B cell (primary cell): ENCODE measurements around the gene OIT3. TPM values are rescaled to one million over a fixed set of nuclear protein-coding genes. Genes with fewer than 3 reads are reported as not detected.

Source experiments
- ATAC-seq: fragments of 200-7000 bp; cut with Tn5 transposase; one replicate; pipeline ENCODE4 v1.10.0; 2021; ENCODE audit warnings: low read depth, mild to moderate bottlenecking, moderate number of reproducible peaks, moderate library complexity
- CTCF ChIA-PET: fragments of 350-600 bp; sonication (Branson Sonifier 250); formaldehyde crosslinking; loops from one replicate; lab custom pipeline; 2021; ENCODE audit warnings: antibody characterized with exemption, inconsistent platforms; lab: Charles Lee
- POLR2A ChIA-PET: fragments of 350-600 bp; sonication (Branson Sonifier 250); formaldehyde crosslinking; loops from one replicate; lab custom pipeline; 2021; ENCODE audit warnings: antibody characterized with exemption; lab: Charles Lee
- DNase-seq: peaks from one replicate; pipeline ENCODE4 v3.0.0; 2013
- H2AFZ ChIP-seq: 2 replicates; pipeline ENCODE4 v1.6.1; 2012; ENCODE audit warnings: mild to moderate bottlenecking, low read depth, low read length; ENCODE audit not compliant: insufficient read depth, poor library complexity, severe bottlenecking
- H3K27ac ChIP-seq, 2 donors: 1 replicate in 1 of 2; 2 replicates in 1 of 2; pipeline ENCODE4 v1.5.1; 2012 to 2013; ENCODE audit warnings: low read length in 2 of 2, mild to moderate bottlenecking in 2 of 2, moderate library complexity in 1 of 2
- H3K27me3 ChIP-seq, 4 experiments: fragments of 200-600 bp in 1 of 4; sonication (generic) in 1 of 4; replicated peaks in 1 of 4; 1 replicate in 2 of 4; 2 replicates in 2 of 4; pipeline versions ENCODE4 v1.6.1 to v1.7.0; 2013 to 2016; ENCODE audit warnings: low read length in 3 of 4, mild to moderate bottlenecking in 2 of 4, mixed read lengths in 1 of 4, moderate library complexity in 1 of 4; ENCODE audit not compliant: insufficient read depth in 4 of 4, control insufficient read depth in 3 of 4; ENCODE audit errors: control extremely low read depth in 1 of 4
- H3K36me3 ChIP-seq, 2 experiments: replicated peaks in 1 of 2; 1 replicate in 1 of 2; 2 replicates in 1 of 2; pipeline versions ENCODE4 v1.6.1 to v1.7.1; 2013; ENCODE audit warnings: low read length in 1 of 2; ENCODE audit not compliant: insufficient read depth in 2 of 2, control insufficient read depth in 1 of 2; ENCODE audit errors: control extremely low read depth in 1 of 2, extremely low read depth in 1 of 2
- H3K4me1 ChIP-seq, 2 donors: fragments of 200-600 bp in 1 of 2; sonication (generic) in 1 of 2; 1 replicate in 1 of 2; 2 replicates in 1 of 2; pipeline versions ENCODE4 v1.5.1 to v1.6.1; 2013 to 2017; ENCODE audit warnings: low read length in 2 of 2; ENCODE audit not compliant: control insufficient read depth in 2 of 2, insufficient read depth in 2 of 2
- H3K4me2 ChIP-seq: replicated peaks from 2 replicates; pipeline ENCODE3; 2012; ENCODE audit warnings: mild to moderate bottlenecking, low read depth, low read length; ENCODE audit not compliant: poor library complexity, severe bottlenecking
- H3K4me3 ChIP-seq, 5 experiments: fragments of 200-600 bp in 1 of 5; sonication (generic) in 1 of 5; 1 replicate in 3 of 5; 2 replicates in 2 of 5; pipeline versions ENCODE4 v1.5.1 to v1.7.0; 2011 to 2016; ENCODE audit warnings: low read length in 4 of 5, mild to moderate bottlenecking in 4 of 5, low read depth in 2 of 5, control low read depth in 1 of 5, moderate library complexity in 1 of 5; ENCODE audit not compliant: insufficient read depth in 1 of 5; ENCODE audit errors: control extremely low read depth in 1 of 5, extremely low read depth in 1 of 5
- H3K79me2 ChIP-seq: fragments of 200-600 bp; sonication (generic); one replicate; pipeline ENCODE4 v1.6.0; 2016; ENCODE audit warnings: low read length; ENCODE audit not compliant: control insufficient read depth, insufficient read depth
- H3K9ac ChIP-seq: fragments of 200-600 bp; sonication (generic); 2 replicates; pipeline ENCODE4 v1.6.1; 2017; ENCODE audit warnings: mild to moderate bottlenecking, low read length, moderate library complexity
- H3K9me3 ChIP-seq, 3 donors: one replicate each; pipeline versions ENCODE4 v1.6.1 to v1.7.1; 2013; ENCODE audit warnings: low read length in 2 of 3; ENCODE audit not compliant: control insufficient read depth in 2 of 3, insufficient read depth in 1 of 3; ENCODE audit errors: control extremely low read depth in 1 of 3
- H4K20me1 ChIP-seq: 2 replicates; pipeline ENCODE4 v1.6.0; 2012; ENCODE audit warnings: mild to moderate bottlenecking, low read length; ENCODE audit not compliant: insufficient read depth, control insufficient read depth, poor library complexity, severe bottlenecking
- H3K27ac Mint-ChIP-seq: one replicate; pipeline ENCODE4 v1.8.0; 2021; ENCODE audit warnings: mixed read lengths
- H3K27me3 Mint-ChIP-seq: one replicate; pipeline ENCODE4 v1.8.0; 2021; ENCODE audit warnings: mixed read lengths
- H3K4me1 Mint-ChIP-seq: one replicate; pipeline ENCODE4 v1.8.0; 2021; ENCODE audit warnings: mixed read lengths
- H3K4me3 Mint-ChIP-seq: one replicate; pipeline ENCODE4 v1.8.0; 2021; ENCODE audit warnings: mixed read lengths
- H3K9me3 Mint-ChIP-seq: one replicate; pipeline ENCODE4 v1.8.0; 2022; ENCODE audit warnings: mixed read lengths; ENCODE audit not compliant: insufficient read depth
- EZH2 ChIP-seq: IDR thresholded peaks from 2 replicates; pipeline ENCODE4 v1.6.1; 2012; ENCODE audit warnings: borderline replicate concordance, low read depth, mild to moderate bottlenecking, moderate library complexity, low read length; ENCODE audit not compliant: insufficient read depth, poor library complexity, severe bottlenecking
- WGBS: methylation state at CpG from one replicate; pipeline ENCODE4 v1.1.5; 2013; ENCODE audit warnings: missing lambda C conversion rate; ENCODE audit not compliant: insufficient coverage; 5-methylcytosine and 5-hydroxymethylcytosine counted together
- intact Hi-C: fragments of 100-400 bp; cut with micrococcal nuclease; formaldehyde crosslinking; loops from one replicate; pipeline ENCODE4 v1.10.0; 2022
- polyA plus RNA-seq: library from polyadenylated mRNA; depleted of rRNA; stranded (reverse); fragments of >200 nt; gene quantifications from 2 replicates; pipeline ENCODE4 v1.2.3, GENCODE V29; 2012
- total RNA-seq, 2 donors: library from RNA; stranded (reverse); fragments of 120-200 nt in 1 of 2; gene quantifications; 1 replicate in 1 of 2; 2 replicates in 1 of 2; pipeline versions ENCODE4 v1.2.3 to v1.2.4, GENCODE V29; 2013 to 2022
- TF ChIP-seq, protein P1 (sequence below): fragments of 200-600 bp; IDR thresholded peaks from one replicate; pipeline ENCODE4 v1.8.0; 2022; ENCODE audit warnings: antibody characterized with exemption, mild to moderate bottlenecking

The OIT3 gene
- total and polyA plus RNA-seq, 2 donors (not counting 1 experiment from before 2014, with no cell fraction given) = 0.04 TPM; not detected in 1

DNA sequence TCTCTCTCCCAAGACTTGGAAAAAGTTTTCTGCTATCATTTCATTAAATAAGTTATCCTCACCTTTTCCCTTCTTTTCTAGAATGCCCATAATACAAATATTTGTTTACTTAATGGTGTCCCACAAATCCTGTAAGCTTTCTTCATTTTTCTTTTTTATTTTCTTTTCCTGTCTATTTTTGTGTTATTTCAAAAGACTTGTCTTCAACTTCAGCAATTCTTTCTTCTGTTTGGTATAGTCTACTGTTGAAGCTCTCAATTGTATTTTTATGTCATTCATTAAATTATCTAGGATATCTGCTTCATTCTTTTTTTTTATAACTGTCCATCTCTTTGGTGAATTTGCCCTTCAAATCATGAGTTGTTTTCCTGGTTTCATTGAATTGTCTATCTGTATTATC is 86.2 kb downstream of the OIT3 start:
- intact Hi-C loops = no loop called here
- Histone ChIP-seq H2AFZ (no peak overlapping the region), H3K4me2 (no peak overlapping the region), H3K36me3 (no peaks in the 10 kb centered on the region), H3K79me2 (no peaks in the 10 kb centered on the region), H3K27ac (no peak overlapping the region), H3K9ac (no peak overlapping the region), H3K4me1 (no peaks in the 10 kb centered on the region), H3K4me3 (no peak overlapping the region), H3K27me3 (peaks cover 0 to 16% (median 1%) of the 10 kb centered on the region in 4 experiments), H3K9me3 (peaks cover 6 to 40% (median 37%) of the 10 kb centered on the region in 3 donors), H4K20me1 (no peaks in the 10 kb centered on the region)
- Mint-ChIP-seq H3K4me1 (no peaks in the 10 kb centered on the region), H3K4me3 (no peak overlapping the region), H3K27ac (no peak overlapping the region), H3K9me3 (peaks cover 30% of the 10 kb centered on the region), H3K27me3 (peaks cover 13% of the 10 kb centered on the region)
- CTCF ChIA-PET = no interaction called here
- POLR2A ChIA-PET = no interaction called here
- no peak for DNase-seq
- TF ChIP-seq, protein P1, sequence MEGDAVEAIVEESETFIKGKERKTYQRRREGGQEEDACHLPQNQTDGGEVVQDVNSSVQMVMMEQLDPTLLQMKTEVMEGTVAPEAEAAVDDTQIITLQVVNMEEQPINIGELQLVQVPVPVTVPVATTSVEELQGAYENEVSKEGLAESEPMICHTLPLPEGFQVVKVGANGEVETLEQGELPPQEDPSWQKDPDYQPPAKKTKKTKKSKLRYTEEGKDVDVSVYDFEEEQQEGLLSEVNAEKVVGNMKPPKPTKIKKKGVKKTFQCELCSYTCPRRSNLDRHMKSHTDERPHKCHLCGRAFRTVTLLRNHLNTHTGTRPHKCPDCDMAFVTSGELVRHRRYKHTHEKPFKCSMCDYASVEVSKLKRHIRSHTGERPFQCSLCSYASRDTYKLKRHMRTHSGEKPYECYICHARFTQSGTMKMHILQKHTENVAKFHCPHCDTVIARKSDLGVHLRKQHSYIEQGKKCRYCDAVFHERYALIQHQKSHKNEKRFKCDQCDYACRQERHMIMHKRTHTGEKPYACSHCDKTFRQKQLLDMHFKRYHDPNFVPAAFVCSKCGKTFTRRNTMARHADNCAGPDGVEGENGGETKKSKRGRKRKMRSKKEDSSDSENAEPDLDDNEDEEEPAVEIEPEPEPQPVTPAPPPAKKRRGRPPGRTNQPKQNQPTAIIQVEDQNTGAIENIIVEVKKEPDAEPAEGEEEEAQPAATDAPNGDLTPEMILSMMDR = no peak
- no peak for TF ChIP-seq EZH2
- ATAC-seq = no peak

DNA sequence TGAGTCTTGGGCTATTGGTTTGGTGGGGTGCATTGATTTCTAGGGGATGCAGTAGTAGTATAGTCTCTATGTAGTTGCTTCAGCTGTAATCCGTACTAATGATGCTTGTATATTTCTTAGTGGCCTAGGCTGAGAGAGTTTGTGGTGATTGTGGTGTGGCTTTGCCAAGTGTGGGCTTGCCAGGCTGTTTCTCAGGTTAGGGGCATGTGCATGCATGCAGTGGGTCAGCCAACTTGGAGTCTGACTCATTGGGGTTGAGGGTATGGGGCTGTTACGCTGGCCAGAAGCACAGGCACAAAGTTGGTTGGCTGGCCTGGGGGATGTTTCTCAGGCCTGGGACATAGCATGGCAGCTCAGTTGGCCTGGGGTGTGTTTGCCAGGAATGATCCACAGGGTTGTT is 86.8 kb downstream of the OIT3 start:
- DNase-seq = no peak
- H3K4me3 Mint-ChIP-seq = no peak overlapping the region
- H3K27ac Mint-ChIP-seq = no peak overlapping the region
- CTCF ChIA-PET = no interaction called here
- Histone ChIP-seq H3K4me1 (no peaks in the 10 kb centered on the region), H4K20me1 (no peaks in the 10 kb centered on the region), H3K9me3 (peaks cover 5 to 40% (median 37%) of the 10 kb centered on the region in 3 donors), H3K36me3 (no peaks in the 10 kb centered on the region), H3K4me2 (no peak overlapping the region), H3K27ac (no peak overlapping the region), H3K4me3 (no peak overlapping the region), H3K27me3 (peaks cover 0 to 16% (median 1%) of the 10 kb centered on the region in 4 experiments), H3K9ac (no peak overlapping the region), H3K79me2 (no peaks in the 10 kb centered on the region), H2AFZ (no peak overlapping the region)
- ATAC-seq = no peak
- intact Hi-C loops = no loop called here
- peaks cover 12% of the 10 kb centered on the region for H3K27me3 Mint-ChIP-seq
- 96% methylated on average over 2 of the region's 2 CpGs for WGBS
- no peaks in the 10 kb centered on the region for H3K4me1 Mint-ChIP-seq
- peaks cover 30% of the 10 kb centered on the region for H3K9me3 Mint-ChIP-seq
- POLR2A ChIA-PET = no interaction called here
- TF ChIP-seq EZH2 = no peak
- TF ChIP-seq, protein P1 = no peak
